IPS-NIHi11 (cell line): ENCODE measurements around the gene FAM136A.
"Not testable (repeated sequence)": the region's sequence is repeated elsewhere in the genome, so short reads cannot be mapped to it uniquely, and the experiment has no call there.

ENCODE experiments used
- DNase-seq: peaks from one replicate; pipeline ENCODE4 v3.0.0; 2012; ENCODE audit warnings: mixed read lengths, low spot score

Gene FAM136A

DNA sequence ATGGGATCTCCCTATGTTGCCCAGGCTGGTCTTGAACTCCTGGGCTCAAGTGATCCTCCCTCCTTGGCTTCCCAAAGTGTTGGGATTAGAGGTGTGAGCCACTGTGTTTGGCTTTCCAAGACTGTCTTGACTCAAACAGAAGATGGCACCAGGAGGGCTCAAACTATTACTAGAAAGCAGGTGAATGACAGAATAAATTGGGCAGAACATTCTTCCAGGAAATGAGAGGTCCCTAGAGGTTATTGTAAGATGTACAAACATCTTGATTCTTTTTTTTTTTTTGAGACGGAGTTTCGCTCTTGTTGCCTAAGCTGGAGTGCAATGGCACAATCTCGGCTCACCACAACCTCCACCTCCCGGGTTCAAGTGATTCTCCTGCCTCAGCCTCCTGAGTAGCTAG is 4.0 kb downstream of the FAM136A start:
- DNase-seq = not testable (repeated sequence)

DNA sequence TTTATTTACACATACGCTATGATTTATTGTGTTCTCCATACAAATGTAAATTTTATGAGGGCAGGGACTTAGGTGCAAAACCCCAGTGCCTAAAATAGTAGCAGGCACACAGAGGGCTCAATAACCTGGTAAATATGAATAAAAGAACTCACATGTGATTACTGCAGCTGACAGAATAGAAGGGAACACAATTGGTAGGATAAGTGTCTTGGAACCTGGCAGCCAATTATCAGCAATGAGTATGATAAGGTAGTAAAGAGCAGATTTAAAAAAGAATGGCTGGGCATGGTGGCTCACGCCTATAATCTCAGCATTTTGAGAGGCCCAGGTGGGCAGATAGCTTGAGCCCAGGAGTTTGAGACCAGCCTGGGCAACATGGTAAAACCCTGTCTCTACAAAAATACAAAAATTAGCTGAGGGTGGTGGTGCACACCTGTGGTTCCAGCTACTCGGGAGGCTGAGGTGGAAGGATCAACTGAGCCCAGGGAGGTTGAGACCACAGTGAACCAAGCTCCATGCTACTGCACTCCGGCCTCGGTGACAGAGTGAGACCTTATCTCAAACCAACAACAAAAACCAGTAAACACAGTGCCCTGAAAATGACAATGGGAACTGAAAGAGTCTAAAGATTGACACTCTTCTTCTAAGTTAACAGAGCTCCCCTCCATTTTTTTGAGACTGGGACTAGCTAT is 18.2 kb downstream of the FAM136A start:
- DNase-seq = no peak

DNA sequence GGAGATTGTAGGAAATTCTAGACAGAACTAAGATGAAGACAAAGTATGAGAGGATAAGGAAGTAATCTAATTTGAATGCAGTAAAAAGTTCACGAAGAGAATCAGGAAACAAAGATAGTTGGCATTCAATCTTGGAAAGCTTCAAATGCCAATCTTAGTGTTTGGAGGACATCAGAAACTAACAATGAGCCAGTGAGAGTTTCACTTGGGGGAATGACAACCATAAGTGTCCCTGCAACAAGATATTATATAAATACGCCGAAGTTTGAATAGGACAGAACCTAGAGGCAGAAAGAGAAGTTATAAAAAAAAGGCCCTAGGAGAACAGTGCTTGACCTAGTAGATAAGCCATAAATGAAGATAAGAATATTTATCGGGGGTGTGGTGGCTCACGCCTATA is 19.4 kb downstream of the FAM136A start:
- no peak for DNase-seq

DNA sequence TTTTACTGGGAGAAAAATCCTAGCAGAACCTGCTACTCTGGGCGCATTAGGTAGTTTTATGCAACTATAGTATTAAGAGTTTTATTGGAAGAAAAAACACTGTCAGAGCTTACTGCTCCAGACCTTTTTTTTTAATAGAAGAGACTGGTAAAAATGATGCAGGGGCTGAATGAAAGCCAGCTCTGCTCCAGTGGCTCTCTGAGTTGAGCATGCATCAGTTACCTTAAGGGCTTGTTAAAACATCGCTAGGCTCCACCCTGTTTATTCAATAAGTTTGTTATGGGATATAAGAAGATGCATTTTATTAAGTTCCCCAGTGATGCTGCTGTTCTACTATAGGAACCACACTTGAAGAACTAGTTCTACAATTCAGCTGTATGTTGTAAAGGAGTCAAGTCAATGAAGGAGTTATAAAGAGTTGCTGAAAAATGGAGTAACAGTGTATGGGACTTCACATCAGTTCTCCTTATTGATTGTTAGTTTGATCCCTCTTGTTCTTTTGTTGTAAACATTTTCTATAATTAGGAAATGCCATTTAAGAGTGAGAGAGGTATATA is 21.5 kb downstream of the FAM136A start:
- no peak for DNase-seq

DNA sequence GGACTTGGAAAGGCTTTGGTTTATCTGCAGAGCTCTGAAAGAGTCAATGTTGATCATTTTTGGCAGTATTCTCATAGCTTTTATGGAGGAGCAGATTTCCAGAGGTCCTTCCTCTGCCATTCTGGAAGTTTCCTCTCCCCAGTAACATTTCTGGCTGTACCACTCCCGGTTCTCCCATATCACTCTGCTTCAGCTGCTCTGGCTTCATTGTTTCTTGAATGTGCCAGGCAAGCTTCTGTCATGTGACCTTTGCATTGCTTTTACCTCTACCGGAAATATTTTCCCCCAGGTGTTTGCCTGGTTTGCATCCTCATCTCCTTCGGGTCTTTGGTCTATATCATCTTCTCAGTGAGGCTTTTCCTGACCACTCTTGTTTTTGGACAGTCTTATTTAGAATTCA is 31.5 kb downstream of the FAM136A start:
- DNase-seq = no peak

DNA sequence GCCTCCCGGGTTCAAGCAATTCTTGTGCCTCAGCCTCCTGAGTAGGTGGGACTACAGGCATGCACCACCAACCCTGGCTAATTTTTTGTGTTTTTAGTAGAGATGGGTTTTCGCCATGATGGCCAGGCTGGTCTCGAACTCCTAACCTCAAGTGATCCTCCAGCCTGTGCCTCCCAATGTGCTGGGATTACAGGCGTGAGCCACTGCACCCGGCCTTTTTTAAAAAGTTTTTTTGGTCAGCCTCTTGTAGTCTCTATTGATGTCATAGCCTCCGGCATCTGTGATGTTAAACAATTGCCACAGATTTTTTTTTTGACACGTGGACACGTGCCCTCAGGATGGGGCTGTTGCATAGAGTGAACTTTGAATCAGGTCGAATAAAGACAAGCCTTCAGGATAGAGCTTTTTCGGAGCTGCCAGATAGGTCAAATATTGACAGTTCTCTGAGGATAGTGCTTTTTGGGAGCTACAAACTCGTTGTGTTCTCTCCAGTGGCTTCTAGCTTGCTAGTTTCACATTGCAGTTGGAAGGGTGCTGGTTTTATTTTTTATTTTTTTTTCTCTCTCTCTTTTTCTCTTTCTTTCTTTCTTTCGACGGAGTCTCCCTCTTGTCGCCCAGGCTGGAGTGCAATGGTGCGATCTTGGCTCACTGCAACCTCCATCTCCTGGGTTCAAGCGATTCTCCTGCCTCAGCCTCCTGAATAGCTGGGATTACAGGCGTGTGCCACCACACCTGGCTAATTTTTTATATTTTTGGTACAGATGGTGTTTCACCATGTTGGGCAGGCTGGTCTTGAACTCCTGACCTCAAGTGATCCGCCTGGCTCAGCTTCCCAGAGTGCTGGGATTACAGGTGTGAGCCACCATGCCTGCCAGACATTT is 32.2 kb downstream of the FAM136A start:
- not testable (repeated sequence) for DNase-seq

DNA sequence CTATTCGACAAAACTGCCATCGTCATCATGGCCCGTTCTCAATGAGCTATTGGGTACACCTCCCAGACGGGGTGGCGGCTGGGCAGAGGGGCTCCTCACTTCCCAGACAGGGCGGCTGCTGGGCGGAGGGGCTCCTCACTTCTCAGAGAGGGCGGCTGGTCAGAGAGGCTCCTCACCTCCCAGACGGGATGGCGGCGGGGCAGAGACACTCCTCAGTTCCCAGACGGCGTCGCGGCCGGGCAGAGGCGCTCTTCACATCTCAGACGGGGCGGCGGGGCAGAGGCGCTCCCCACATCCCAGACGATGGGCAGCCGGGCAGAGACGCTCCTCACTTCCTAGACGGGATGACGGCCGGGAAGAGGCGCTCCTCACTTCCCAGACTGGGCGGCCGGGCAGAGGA is 34.9 kb downstream of the FAM136A start:
- DNase-seq = not testable (repeated sequence)

DNA sequence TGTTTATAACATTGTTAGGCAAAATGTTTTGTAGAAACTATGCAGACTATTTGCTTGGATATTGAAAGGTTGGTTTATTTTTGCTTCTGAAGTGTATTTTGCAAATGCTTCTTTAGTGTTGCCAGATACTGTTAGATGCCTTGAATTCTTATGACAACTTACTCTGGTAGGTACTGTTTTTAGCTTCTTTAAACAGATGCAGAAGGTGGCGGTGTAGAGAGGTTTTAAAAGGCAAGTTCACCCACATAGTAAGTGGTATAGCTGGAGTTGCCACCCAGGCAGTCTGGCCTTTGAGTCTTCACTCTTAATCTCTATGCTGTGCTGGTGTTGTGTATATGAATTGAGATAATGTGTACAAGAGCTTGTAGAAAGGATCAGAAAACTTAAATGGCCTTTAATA is 40.4 kb downstream of the FAM136A start:
- no peak for DNase-seq

DNA sequence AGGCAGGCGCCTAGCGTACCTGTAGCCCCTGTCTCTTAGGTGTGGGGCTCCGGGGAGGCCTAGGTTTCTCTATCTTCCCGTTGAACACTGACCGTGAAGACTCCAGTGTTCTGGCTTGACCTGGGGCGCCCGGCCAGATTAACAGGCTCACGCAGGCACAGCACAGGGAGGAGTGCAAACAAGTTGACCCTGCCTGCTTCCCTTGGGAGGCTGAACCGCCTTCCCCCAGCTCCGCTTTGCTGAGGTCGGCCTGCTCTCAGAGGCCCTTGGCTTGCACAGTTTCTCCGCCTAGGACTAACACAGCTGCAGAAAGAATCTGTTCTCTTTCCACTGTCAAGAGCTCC is 43.4 kb downstream of the FAM136A start:
- peak; percentile 21 for DNase-seq

DNA sequence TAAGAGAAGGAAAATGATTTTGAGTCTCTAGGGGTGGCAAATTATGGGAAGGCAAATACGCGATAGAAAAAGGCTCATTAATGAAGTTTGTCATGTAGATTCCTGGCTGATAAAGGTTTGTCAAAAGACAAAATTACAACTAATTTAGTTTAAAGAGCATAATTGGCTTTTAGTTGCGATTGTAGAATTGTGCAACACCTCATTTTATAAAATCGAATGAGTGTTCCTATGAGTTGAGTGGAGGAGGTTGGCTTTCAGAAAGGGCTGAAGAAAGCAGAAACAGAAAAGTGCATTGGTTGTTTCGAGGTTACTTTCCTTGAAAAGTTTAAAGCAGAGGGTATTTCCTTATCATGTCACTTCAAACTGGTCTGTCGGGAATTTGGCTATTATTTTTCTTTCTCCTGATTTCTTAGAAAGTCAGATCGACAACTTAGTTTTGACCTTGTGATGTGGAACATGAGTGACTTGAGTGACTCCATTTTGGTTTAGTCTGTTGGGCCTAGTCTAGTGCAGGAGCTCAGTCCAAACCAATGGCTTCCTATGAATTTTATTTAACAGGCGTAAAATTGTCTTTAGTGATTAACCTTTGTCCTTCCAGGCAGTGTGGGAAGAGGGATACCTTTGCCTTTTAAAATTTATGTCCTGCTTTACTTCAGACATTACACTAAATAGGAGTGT is 46.1 kb downstream of the FAM136A start:
- DNase-seq = no peak

DNA sequence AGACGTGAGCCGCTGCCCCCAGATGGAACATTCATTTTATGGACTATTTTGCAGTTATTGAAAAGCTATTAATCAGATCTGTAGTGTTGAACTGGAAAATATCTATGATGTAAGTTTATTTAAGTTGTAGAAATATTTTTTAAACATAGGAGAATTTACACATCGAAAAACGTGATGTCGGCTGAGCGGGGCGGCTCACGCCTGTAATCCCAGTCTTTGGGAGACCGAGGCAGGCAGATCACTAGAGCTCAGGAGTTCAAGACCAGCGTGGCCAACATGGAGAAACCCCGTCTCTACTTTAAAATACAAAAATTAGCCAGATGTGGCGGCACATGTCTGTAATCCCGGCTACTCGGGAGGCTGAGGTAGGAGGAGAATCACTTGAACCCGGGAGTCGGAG is 51.4 kb downstream of the FAM136A start:
- DNase-seq = no peak

DNA sequence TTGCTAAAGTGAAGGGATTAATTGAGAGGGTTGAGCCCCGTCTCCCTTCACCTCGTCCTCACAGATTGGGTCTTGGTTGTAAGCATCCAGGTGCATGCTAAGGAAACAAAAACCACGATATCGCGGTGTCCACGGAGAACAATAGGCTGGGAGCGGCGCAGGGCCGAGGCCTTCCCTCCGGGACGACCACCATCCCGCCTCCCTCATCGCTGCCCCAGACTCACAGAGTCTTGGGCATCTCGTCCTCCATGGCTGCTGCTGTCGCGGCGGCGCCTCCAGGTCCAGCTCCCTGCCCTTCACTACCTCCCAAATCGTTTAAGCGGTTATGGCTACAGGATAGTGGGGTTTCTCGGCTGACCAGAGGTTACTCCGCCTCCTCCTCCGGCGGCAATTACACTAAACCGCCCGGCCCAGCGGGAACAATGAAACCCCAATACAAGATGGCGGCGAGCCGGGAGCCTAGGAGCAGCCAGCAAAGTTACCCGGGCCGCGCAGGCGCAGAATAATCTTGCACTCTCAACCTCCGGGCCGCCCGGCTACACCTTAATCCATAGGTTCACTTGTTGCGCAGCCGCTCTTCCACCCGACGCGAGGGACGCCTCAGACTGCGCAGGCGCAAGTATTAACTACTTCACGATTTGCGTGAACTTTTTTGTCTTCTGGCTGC is 53.6 kb downstream of the FAM136A start, which contains the start of gene TIA1:
Gene TIA1 (minus strand): TSS at position 448 of the 667 bp plus-strand sequence. CDS start 198 bp downstream, at position 250.
- DNase-seq = peak; percentile 95

DNA sequence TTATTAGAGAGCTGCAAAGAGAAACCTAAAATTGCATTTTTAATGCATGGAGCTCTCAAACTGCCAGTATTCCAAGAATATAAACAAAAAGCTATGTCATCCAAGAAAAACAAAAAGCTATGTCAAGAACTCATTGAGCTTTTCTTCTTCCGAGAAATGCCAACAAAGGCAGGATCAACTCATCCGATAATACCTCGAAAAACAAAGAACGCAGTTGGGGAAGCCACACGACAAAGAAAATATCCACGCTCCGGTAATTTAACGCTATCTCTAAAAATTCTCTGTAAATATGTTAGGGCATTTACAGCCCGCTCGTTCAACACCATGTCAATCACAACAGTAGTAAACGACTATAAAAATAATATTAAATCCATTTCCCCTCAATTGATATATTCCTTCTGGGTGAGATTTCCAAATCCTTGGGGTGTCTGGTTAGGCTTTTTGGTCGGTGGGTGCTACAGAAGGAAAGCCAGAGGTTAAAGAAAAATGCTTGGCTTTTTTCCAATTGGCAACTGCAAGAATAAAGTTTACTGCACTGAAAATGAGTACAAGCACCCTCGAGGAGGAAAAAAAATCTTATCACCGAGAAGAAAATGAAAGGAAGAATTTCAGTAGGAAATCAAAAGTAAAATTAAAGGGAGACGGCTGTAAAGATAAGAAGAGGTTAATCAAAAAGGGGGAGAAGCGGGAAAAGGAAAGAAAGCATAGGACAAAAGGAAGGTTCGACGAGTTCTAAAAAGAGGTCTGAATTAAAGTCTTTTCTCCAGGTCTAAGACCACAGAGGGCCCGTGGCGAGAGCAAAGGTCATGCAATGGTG is 54.3 kb downstream of the FAM136A start:
- DNase-seq = no peak
